Cardiac muscle cell (in vitro differentiated cells and primary cell): ENCODE results near the gene CYP4Z1. TPM values are rescaled to one million over a fixed set of nuclear protein-coding genes. Genes with fewer than 3 reads are reported as not detected.

Experiments used
- DNase-seq, 2 donors: peaks; one replicate each; pipeline versions ENCODE4 v3.0.0 to v3.0.0-alpha.2; 2010 to 2017; ENCODE audit warnings: low read depth in 1 of 2, low spot score in 1 of 2
- H3K27ac ChIP-seq: fragments of 200-600 bp; sonication (generic); 2 replicates; pipeline ENCODE4 v1.5.1; 2016
- H3K27me3 ChIP-seq: fragments of 200-600 bp; sonication (generic); 2 replicates; pipeline ENCODE4 v1.6.0; 2016; ENCODE audit warnings: control low read depth
- H3K36me3 ChIP-seq: fragments of 200-600 bp; sonication (generic); 2 replicates; pipeline ENCODE4 v1.5.1; 2016; ENCODE audit warnings: control low read depth
- H3K4me1 ChIP-seq: fragments of 200-600 bp; sonication (generic); 2 replicates; pipeline ENCODE4 v1.8.1; 2017; ENCODE audit warnings: low read depth, mild to moderate bottlenecking, mixed run types
- H3K4me3 ChIP-seq: fragments of 200-600 bp; sonication (generic); 2 replicates; pipeline ENCODE4 v1.5.1; 2016; ENCODE audit warnings: mild to moderate bottlenecking
- H3K9me3 ChIP-seq: fragments of 200-600 bp; sonication (generic); 2 replicates; pipeline ENCODE4 v1.5.1; 2017; ENCODE audit warnings: low read depth, mild to moderate bottlenecking, control low read depth
- CTCF ChIP-seq: IDR thresholded peaks from 2 replicates; pipeline ENCODE4 v1.5.1; 2012; ENCODE audit warnings: low read depth, mild to moderate bottlenecking, low read length
- polyA plus RNA-seq: library from polyadenylated mRNA; unstranded; fragments of >200 nt; fragmentation: Nextera tagmentation; extraction: Ambion mirVana; gene quantifications from 2 replicates; pipeline ENCODE4 v1.2.1, GENCODE V29; 2016
- total RNA-seq: library from RNA; depleted of rRNA; stranded (reverse); fragments of >200 nt; gene quantifications from 2 replicates; pipeline ENCODE4 v1.2.3, GENCODE V29; 2016

The CYP4Z1 gene
- not detected in 2 replicates for total RNA-seq
- not detected in 2 replicates for polyA plus RNA-seq

GRCh38 chr1:47067097-47067594 lies at the start of gene CYP4Z1:
Gene CYP4Z1 (plus strand): TSS chr1:47067231. CDS start chr1:47067491, 260 bp downstream.
- DNase-seq: no peak
- TF ChIP-seq CTCF: no peak
- no peak within 1 kb of the TSS for H3K27ac ChIP-seq
- H3K4me3 ChIP-seq: no peak within 1 kb of the TSS
- H3K36me3 ChIP-seq: no peaks in the 10 kb centered on the region
- H3K9me3 ChIP-seq: no peaks in the 10 kb centered on the region
- peaks cover 19% of the 10 kb centered on the region for H3K27me3 ChIP-seq
- no peaks in the 10 kb centered on the region for H3K4me1 ChIP-seq

GRCh38 chr1:47021070-47021469 lies 46.0 kb upstream of the CYP4Z1 start:
- H3K36me3 ChIP-seq: no peaks in the 10 kb centered on the region
- no peaks in the 10 kb centered on the region for H3K9me3 ChIP-seq
- H3K4me3 ChIP-seq: no peak overlapping the region
- TF ChIP-seq CTCF: no peak
- no peak overlapping the region for H3K27ac ChIP-seq
- peaks cover 36% of the 10 kb centered on the region for H3K27me3 ChIP-seq
- DNase-seq: peak in 1 of 2 donors; percentile 23
- H3K4me1 ChIP-seq: no peaks in the 10 kb centered on the region

- TF ChIP-seq CTCF: no peak
- peak; percentile 34 to 64 for DNase-seq
- H3K9me3 ChIP-seq: no peaks in the 10 kb centered on the region
- peaks cover 37% of the 10 kb centered on the region for H3K27me3 ChIP-seq
- peak within 1 kb of the TSS; percentile 11 for H3K4me3 ChIP-seq
- H3K4me1 ChIP-seq: no peaks in the 10 kb centered on the region
- H3K36me3 ChIP-seq: no peaks in the 10 kb centered on the region
- no peak within 1 kb of the TSS for H3K27ac ChIP-seq
Observed at GRCh38 chr1:47023268-47024140, 43.5 kb upstream of the CYP4Z1 start, which contains the start of gene CYP4X1. Gene CYP4X1 (plus strand): TSS chr1:47023669. CDS start chr1:47023818, 149 bp downstream.

DNA sequence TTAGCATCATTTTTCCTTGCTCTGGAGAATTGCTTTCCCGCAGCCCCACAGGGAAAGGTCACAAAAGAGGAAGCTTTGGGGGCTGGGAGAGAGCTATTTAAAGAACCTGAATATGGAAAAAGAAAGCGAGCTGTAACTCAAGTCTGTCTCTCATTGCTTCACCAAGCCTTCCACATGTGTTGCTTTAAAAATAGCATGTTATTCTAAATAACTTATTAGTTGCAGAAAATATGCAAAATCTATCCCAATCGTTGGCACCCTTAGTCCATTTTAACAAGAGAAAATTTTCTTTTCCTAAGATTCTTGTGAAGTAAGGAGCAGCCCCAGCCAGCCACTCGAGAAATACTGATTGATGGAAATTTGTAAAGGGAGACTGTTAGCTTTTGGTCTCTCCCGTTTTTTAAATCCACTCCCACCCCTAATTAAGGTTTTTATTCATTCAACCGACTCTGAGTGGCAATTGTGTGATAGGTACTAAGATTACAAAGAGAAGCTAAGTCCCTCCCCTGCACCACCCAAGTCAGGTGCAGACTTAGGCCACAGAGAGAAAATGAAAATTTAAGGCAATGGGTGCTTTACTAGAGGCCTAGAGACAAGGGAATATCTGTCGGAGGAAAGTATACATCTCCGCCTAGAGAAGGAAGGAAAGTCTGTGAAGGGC lies 42.8 kb upstream of the CYP4Z1 start:
- Histone ChIP-seq H3K36me3 (no peaks in the 10 kb centered on the region), H3K4me1 (no peaks in the 10 kb centered on the region), H3K9me3 (no peaks in the 10 kb centered on the region), H3K27me3 (peaks cover 37% of the 10 kb centered on the region), H3K27ac (no peak overlapping the region), H3K4me3 (peak overlapping the region; percentile 11)
- TF ChIP-seq CTCF: no peak
- DNase-seq: peak; percentile 14 to 53

GRCh38 chr1:47030170-47030805 lies 36.7 kb upstream of the CYP4Z1 start:
- TF ChIP-seq CTCF: no peak
- DNase-seq: peak in 1 of 2 donors; percentile 49

More at GRCh38 chr1:47030170-47030805, 36.7 kb upstream of the CYP4Z1 start:
- H3K4me3 ChIP-seq: no peak overlapping the region
- H3K27me3 ChIP-seq: peaks cover 8% of the 10 kb centered on the region
- no peak overlapping the region for H3K27ac ChIP-seq
- no peaks in the 10 kb centered on the region for H3K36me3 ChIP-seq
- no peaks in the 10 kb centered on the region for H3K4me1 ChIP-seq
- H3K9me3 ChIP-seq: no peaks in the 10 kb centered on the region
